Activated CD8-positive, alpha-beta memory T cell treated with anti-CD3 and anti-CD28 coated beads for 4 hours (primary cell): Measurements from ENCODE around the gene MED6.

Experiments
- DNase-seq, 2 donors: peaks; one replicate each; pipeline ENCODE4 v3.0.0-alpha.2; 2020; ENCODE audit warnings: low read depth in 2 of 2

MED6 gene

GRCh38 chr14:70599345-70599744 is 1.1 kb downstream of the MED6 start:
- DNase-seq = no peak

DNA sequence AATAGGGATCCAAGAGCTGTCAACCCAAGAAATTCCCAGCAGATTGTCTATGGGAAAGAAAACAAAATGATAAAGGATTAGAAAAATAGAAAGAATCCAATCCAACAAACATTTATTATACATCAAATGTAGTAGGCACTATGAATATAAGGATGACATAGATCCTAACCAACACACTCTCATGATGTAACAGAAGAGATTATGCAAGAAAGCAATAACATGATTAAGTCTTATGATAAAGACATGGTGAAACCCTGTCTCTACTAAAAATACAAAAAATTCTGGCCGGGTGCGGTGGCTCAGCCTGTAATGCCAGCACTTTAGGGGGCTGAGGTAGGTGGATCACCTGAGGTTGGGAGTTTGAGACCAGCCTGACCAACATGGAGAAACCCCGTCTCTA is 2.7 kb downstream of the MED6 start:
- DNase-seq = no peak

DNA sequence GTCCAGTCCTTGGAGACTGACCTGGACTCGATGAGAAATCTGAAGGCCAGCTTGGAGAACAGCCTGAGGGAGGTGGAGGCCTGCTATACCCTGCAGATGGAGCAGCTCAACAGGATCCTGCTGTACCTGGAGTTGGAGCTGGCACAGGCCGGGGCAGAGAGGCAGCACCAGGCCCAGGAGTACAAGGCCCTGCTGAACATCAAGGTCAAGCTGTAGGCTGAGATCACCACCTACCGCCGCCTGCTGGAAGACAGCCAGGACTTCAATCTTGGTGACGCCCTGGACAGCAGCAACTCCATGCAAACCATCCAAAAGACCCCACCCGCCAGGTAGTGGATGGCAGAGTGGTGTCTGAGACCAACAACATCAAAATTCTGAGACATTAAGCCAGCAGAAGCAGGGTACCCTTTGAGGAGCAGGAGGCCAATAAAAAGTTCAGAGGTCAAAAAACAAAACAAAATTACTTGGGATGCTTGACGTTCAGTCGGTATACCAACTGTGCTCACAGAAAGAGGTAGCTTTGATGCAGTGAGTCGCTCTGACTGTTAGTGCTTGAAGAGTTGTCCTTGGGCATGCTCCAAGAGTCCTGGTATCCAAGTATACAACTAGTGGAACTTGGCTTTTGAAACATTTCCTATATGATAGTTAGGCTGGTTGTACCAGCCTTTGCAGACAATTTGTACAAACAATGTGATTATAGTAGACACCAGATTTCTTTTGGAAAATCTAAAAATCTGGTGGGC is 4.8 kb downstream of the MED6 start:
- DNase-seq = no peak

GRCh38 chr14:70594461-70594860 is 6.0 kb downstream of the MED6 start:
- DNase-seq = no peak

GRCh38 chr14:70585231-70585630 is 15.2 kb downstream of the MED6 start:
- DNase-seq = no peak

DNA sequence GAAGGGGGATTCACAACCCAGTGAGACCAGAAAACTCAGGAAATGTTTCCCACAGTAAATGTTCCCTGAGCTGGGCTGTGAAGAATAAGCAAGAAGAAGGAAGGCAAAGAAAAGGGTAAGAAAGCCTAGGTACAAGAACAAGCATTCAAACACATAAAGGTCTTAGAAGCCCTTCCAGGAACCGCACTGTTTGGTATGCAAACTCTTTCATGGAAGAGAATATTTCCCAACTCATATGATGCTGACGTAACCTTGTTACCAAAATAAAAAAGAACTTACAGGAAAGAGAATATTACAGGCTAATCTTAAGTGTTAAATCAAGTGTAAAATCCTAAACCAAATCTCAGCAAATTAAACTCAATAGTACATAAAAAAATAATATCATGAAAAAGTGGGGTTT is 23.6 kb downstream of the MED6 start:
- no peak for DNase-seq

- no peak for DNase-seq
Observed at GRCh38 chr14:70573050-70573449, 27.4 kb downstream of the MED6 start.

DNA sequence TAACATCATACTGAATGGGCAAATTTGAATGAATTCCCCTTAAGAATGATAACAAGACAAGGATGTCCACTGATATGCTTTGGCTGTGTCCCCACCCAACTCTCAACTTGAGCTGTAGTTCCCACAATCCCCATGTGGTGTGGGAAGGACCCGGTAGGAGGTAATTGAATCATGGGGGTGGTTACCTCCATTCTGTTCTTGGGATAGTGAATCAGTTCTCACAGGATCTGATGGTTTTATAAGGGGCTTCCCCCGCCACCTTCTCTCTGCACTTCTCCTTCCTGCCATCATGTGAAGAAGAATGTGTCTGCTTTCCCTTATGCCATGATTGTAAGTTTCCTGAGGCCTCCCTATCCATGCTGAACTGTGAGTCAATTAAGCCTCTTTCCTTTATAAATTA is 29.3 kb downstream of the MED6 start:
- no peak for DNase-seq

- no peak for DNase-seq
Observed at GRCh38 chr14:70567791-70568190, 32.7 kb downstream of the MED6 start.

GRCh38 chr14:70563869-70564268 is 36.6 kb downstream of the MED6 start:
- no peak for DNase-seq

DNA sequence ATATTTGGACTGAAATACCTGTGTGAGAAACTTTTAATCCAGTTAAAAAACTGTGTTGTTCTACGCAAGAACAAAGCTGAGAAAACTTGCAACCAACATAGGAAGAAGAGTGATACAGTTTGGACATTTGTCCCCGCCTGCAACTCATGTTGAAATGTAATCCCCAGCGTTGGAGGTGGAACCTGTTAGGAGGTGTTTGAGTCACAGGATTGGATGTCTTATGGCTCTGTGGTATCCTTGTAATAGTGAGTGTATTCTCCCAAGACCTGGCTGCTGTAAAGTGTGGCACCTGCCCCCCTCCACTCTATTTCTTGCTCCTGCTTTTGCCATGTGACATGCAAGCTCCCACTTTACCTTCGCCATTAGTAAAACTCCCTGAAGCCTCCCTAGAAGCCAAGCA is 37.0 kb downstream of the MED6 start:
- DNase-seq = no peak

DNA sequence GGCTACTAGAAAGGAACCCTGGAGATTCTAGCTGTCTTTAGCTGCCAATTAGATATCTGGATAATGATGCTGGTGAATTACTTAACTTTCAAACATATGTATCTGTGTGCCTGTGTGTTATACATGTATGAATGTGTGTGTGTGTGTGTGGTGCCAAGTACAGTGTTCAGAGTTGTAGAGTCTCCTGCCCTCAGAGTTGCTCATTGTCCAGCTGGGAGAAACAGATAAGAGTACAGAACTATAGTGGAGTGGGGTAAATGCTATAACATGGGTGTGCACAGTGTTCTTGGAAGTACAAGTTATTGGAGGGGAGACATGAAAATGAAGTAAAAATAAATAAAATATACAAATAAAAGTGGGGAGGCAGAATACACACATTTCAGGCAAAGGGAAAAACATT is 42.1 kb downstream of the MED6 start:
- DNase-seq = no peak

- no peak for DNase-seq
Observed at GRCh38 chr14:70555890-70556289, 44.6 kb downstream of the MED6 start.

- DNase-seq = no peak
Observed at GRCh38 chr14:70538087-70538486, 62.4 kb downstream of the MED6 start.

DNA sequence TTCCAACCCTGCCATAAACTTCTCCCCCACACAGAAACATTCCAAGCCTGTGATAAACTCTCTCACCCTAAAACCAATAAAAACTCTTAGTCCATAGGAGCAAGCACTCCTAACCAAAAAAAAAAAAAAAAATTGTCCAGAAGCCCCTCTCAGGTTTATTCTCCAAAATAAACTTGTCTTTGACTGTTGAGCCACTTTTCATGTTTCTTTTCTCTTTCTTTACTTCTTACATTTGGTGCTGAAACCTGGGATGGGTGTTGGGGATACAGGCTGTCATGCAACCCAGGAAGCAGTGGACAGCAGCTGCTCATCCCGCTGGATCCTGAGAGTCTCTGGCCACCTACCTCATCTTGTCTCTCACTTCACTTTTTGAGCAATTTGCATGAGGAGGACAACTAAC is 63.6 kb downstream of the MED6 start:
- no peak for DNase-seq

DNA sequence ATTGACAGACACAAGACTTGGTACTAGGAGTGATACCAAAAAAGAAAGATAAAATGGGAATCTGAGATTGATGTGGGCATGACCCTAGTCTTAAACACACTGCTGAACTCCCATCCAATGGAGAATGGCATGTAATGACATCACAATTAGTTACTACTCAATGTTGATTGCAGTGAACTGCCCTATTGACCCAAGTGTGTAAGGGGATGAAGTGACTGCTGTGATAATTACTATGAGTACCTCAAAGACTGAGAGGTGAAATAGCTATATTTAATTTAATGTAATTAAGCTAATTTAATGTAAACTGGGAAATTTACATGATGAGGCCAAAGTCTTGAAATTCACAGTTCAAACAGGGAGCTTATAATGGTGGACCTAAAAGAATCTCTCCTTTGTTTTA is 65.6 kb downstream of the MED6 start, which contains the start of gene ADAM20:
Gene ADAM20, minus strand, starts transcription at position 101 of the 400 bp plus-strand sequence. CDS start 10,247 bp downstream, outside the sequence.
- no peak for DNase-seq
